ENCODE measurements around the gene DOCK8.

The DOCK8 gene

GRCh38 chr9:506281-506680, 291.6 kb downstream of the DOCK8 start:
- no peak for DNase-seq

DNA sequence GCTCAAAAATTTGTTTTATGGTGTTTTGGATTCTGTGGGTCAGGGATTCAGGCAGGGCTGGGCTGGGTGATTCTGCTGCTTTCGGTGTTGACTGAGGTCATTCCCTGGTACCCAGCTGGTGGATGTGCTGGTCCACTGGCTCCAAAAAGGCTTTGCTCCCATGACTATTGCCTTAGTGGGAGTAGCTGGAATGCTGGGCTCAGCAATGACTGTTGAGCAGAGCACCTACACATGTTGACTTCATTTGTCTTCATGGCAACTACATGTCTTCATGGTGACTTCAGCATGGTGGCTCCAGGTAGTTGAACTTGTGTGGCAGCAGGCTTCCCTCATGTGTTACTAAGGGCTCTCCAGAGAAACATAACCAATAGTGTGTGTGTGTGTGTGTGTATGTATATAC, 297.2 kb downstream of the DOCK8 start:
- no peak for DNase-seq

- DNase-seq = no peak
Observed at GRCh38 chr9:512555-513272, 298.0 kb downstream of the DOCK8 start.
